HL-60/S4 treated with phorbol 12-myristate 13-acetate at 8.2 ng/mL for 4 days and 3 days (cell line): ENCODE results near the gene ACOT13.
"Not testable (repeated sequence)": the region's sequence is repeated elsewhere in the genome, so short reads cannot be mapped to it uniquely, and the experiment has no call there.

Experiments
- in situ Hi-C: fragments of 300-500 bp; cut with MboI; formaldehyde crosslinking; loops from 2 replicates; pipeline ENCODE4 v1.15.0; 2022; ENCODE audit warnings: low sequenced_read_pairs

Gene ACOT13

DNA sequence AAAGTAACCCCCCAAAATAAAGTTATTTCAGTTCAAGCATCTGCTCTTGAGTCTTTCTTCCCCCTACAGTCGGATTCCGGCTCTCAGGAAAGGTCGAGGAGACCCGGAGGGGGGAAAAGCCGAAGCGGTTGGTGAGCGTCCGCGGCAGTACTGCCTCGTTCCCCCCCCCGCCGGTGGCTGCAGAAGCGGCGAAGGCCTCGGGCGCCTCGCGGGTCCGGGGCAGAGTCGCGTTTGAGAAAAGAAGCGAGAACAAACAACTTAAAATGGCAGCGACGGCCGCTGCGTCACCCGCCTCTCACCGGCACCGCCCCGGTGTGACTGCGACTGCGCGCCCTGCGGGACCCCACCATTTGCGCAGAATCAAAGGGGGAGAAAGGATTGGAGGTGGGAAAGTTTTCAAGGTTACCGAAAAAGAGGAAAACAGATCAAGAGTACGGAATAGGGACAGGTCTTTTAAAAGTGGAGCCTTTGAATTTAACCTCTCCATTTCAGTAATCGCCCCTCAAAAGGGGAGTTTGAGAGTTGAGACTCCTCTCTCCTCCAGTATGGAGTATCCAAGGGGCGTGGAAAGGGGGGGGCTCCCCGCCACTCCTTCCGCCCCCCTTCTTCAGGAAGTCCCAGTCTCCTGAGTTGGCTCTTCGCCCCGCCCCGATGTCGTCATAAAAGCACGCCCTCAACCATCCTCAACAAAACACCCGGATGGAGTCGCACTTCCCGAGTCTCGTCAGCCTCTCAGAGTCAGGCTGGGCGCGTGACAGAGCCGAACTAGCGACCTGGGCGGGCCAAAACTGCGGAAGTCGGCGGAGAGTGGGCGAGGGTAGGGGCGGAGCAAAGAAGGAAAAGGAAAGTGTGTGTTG is 54.0 kb downstream of the ACOT13 start:
- in situ Hi-C loops, result no loop called here

DNA sequence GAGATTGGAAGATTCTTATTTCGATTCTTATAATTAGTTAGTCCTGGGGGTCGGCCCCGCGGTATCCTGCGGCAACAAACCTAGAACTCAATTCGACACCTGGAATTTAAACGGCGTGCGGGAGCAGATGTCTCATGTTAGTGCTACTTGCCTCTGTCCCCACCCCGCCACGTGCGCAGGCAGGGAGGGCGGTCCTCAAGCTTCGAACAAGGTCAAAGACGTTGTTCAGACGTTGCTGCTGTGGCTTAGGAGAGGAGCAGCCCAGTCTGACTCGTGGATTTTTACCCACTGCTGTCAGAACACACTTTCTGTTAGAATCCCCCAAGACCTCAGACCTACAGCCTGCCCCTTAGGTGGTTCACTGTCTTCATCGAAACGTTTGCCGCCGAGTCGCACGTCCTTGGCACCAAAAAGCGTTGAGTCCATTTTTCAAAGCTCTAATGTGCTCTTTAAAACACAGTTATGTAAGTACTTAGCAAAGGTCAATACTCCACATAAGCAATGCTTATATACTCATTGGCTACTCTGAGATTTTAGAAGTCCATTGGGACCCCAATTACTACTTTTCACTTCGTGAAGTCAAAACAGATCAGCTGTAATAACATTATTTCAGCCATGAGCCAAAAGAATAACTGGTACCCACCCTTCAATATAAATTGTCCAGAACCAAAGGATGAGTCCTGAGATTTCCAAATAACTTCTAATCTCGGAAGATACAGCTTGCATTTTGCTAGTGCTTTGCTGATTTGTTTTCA is 54.8 kb downstream of the ACOT13 start:
- in situ Hi-C loops, result no loop called here

DNA sequence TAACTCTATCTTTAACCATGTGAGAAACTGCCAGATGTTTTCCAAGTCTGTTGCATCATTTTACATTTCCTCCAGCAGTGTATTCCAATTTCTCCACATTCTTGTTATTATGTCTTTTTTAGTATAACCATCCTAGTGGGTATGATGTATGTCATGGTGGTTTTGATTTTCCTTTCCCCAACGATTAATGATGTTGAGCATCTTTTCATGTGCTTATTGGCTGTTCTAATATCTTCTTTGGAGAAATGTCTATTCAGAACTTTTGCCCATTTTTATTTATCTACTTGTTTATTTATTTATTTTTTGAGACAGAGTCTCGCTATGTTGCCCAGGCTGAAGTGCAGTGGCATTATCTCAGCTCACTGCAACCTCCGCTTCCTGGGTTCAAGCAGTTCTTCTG is 56.4 kb downstream of the ACOT13 start:
- in situ Hi-C loops, result no loop called here

DNA sequence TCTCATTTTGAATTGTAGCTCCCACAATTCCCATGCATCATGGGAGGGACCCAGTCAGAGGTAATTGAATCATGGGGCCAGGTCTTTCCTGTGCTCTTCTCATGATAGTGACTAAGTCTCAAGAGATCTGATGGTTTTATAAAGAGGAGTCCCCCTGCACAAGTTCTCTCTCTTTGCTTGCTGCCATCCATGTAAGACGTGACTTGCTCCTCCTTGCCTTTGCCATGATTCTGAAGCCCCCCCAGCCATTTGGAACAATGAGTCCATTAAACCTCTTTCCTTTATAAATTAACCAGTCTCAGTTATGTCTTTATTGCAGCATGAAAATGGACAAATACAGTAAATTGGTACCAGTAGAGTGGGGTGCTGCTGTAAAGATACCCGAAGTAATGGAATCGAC is 63.8 kb downstream of the ACOT13 start:
- in situ Hi-C loops, result not testable (repeated sequence)

DNA sequence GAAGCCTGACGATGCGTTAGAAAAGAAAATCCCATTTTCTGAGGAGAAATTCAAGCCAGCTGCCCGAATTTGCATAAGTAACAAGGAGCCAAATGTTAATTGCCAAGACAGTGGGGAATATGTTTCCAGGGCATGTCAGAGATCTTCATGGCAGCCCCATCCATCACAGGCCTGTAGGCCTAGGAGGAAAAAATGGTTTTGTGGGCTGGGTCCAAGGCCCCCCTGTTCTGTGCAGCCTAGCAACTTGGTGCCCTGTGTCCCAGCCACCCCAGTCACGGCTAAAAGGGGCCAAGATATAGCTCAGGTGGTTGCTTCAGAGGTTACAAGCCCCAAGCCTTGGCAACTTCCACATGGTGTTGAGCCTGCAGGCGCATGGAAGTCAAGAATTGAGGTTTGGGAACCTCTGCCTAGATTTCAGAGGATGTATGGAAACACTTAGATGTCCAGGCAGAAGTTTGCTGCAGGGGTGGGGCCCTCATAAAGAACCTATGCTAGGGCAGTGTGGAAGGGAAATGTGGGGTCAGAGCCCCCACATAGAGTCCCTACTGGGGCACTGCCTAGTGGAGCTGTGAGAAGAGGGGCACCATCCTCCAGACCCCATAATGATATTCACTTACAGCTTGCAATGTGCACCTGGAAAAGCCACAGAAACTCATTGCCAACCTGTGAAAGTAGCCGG is 64.7 kb downstream of the ACOT13 start:
- in situ Hi-C loops, result not testable (repeated sequence)

DNA sequence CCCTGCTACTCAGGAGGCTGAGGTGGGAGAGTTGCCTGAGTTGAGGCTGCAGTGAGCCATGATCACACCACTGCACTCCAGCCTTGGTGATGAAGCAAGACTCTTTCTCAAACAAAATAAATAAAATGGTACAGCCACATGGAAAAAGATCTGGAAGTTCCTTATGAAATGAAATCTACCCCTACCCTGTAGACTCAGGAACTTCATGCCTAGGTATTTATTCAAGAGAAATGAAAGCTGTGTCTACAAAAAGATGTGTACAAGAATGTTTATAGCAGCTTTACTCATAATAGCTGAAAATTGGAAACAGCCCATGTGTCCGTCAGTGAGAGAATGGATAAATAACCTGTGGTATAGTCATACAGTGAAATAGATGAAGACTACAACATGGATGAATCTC is 67.3 kb downstream of the ACOT13 start:
- in situ Hi-C loops, result no loop called here

DNA sequence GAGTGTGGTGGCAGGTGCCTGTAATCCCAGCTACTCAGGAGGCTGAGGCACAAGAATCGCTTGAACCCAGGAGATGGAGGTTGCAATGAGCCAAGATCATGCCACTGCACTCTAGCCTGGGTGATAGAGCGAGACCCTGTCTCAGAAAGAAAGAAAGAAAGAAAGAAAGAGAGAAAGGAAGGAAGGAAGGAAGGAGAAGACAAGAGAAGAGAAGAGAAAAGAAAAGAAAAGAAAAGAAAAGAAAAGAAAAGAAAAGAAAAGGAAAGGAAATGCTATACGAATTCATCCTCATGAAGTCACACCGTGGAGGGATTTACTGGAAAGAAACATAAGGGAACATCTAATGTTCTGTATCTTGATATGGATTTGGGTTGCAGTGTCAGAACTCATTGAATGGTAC is 67.8 kb downstream of the ACOT13 start:
- in situ Hi-C loops, result not testable (repeated sequence)

DNA sequence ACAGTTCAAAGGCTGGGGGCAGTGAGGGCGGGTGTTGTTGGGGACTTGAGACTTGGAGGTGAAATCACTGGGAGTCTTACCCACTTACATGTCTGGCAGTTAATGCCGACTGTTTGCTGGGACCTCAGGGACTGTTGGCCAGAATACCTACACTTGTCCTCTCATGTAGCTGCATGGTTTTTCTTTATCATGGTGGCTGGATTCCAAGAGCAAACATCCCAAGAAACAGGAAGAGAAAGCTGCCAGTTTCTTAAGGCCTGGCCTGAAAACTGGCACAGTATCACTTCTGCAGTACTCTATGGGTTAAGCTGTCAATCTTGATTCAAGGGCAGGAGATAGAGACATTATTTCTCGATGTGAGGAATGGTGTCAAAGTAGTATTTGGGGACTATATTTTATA is 71.9 kb downstream of the ACOT13 start:
- in situ Hi-C loops, result no loop called here

DNA sequence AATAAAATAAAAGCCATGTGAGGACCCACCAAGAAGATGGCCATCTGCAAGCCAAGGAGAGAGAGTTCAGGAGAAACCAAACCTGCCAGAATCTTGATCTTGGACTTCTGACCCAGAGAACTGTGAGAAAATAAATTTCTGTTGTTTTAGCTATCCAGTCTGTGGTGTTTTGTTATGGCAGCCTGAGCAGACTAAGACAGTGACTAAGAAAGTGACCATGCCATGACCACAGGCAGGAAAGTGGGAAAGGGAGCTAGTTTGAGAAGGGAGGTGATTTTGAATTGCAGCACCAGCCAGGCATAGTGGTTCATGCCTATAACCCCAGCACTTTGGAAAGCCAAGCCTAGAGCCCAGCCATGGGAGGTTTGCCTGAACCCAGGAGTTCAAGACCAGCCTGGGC is 74.0 kb downstream of the ACOT13 start:
- in situ Hi-C loops, result no loop called here

DNA sequence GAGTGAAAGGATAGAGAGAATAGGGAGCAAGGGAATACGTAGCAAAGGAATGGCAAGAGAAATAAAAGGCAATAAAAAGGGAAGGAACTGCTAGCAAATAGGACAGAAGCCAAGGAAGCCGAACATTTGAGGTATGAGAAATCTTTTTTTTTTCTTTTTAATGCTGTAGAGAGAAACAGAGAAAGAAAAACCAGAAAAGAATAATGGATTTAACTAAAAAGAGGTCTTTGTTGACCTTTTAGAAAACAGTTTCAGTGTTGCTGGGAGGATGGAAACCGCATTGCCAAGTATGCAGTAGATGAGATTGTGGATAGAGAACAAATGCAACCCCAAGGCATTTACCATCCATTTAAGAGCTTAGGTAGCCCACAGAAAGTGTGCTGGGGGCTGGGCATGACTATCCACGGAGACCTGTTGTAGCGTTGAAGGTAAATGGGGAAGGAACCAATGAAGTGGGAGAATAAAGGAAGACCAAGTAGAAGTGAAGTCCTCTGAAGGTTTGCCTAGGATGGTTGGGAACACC is 75.4 kb downstream of the ACOT13 start:
- in situ Hi-C loops, result no loop called here

DNA sequence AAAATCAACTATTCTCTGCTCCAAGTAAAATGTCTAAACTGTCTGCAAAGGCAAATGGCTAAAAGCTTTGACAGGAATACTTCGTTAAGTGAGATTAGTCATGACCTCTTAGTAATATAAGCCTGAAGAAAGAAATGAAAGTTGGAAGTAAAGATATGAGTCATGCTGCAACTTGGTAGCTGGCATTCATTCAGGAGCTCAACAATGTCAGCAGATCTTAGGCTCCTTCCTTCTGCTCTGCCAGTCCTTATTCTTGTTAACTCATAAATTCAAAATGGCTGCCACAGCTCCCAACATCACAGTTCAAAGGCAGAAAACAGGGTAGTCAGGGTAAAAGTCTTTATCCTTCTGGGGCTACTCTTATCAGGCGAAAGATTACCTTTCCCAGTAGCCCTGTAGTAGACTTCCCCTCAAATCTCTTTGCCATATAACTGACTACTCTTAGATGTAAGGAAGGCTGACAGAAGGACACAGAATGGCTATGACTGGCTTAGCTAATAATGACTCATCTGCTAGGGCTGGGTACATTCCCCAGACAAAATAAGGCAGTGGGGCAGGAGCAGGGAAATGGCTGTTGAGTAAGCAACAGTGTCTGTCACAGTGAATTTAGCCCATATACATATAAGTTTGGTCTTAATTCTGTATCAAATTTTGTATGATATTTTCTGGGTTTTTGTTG is 76.5 kb downstream of the ACOT13 start:
- in situ Hi-C loops, result no loop called here

DNA sequence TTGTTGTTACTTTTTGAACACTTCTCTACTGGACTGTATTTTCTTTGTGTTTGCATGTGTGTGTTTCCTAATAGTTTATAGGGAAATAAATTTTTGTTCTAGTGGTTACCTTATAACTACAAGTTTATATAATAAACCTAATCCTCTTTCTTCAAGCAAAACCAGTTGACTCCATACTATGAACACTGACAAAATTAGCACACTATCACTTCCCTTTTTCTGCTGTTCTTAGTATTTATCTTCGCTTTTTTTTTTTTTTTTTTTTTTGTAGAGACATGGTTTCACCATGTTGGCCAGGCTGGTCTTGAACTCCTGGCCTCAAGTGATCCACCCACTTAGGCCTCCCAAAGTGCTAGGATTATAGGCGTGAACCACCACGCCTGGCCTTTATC is 77.1 kb downstream of the ACOT13 start:
- in situ Hi-C loops, result no loop called here

DNA sequence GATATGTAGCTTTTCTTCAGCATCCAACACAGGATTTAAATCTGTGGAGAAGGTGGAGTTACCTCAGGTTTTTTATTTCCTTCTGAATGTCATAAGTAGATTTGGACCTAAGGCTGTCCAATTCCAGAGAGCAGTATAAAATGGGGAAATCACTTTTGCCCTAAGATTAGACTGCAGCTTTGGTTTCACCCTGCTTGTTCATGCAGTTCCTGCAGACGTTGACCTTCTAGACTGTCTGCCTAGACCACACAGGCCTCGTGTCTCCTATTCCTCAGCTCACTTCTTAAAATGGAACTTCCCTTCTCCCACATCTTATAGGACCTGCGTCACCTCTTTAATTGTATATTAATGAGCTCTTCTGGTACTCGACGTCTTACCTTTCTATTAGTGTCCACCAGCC is 78.0 kb downstream of the ACOT13 start:
- in situ Hi-C loops, result no loop called here

DNA sequence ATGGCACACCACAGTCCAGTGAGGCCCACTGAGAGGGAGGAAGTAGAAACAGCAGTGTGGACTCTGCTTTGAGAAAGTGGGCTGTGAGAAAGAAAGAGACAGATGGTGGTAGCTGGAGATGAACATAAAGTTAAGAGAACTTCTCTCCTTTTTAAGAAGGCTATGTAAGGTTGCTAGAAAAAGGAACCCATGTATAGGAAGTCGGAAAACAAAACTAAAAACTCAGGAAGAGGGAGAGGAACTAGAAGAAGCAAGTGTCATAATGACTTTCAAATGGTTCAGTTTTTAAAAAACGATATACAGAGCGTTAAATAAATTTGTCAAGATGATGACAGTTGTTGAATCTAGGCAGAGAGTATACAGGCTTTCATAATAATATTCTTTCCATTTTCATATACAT is 82.4 kb downstream of the ACOT13 start:
- in situ Hi-C loops, result no loop called here

DNA sequence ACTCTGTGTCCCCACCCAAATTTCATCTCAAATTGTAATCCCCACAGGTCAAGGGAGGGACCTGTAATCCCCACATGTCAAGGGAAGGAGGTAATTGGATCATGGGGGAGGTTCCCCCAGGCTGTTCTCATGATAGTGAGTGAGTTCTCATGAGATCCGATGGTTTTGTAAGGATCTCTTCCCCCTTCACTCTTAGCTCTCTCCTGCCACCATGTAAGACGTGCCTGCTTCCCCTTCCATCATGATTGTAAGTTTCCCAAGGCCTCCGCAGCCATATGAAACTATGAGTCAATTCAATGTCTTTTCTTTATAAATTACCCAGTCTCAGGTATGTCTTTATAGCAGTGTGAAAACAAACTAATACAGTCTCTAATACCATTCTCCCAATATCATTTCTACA is 84.0 kb downstream of the ACOT13 start:
- in situ Hi-C loops, result not testable (repeated sequence)

DNA sequence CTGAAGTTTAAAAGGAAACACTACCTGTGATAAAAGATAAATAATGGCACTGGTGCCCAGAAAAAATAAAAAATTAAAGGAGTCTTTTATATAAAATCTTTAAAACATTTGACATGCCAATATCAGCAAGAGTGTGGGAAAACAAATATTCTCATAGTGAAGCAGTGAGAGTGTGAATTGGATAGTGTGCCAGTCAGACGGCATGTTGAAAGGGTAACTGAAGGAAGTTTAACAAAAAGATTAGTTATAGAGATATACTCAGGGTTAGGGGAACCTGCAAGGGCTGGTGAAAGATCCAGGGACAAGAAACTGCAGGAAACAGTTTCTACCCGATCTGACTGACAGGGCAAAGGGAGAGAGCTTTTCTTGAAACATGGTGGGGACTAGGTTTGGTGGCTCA is 85.6 kb downstream of the ACOT13 start:
- in situ Hi-C loops, result no loop called here

DNA sequence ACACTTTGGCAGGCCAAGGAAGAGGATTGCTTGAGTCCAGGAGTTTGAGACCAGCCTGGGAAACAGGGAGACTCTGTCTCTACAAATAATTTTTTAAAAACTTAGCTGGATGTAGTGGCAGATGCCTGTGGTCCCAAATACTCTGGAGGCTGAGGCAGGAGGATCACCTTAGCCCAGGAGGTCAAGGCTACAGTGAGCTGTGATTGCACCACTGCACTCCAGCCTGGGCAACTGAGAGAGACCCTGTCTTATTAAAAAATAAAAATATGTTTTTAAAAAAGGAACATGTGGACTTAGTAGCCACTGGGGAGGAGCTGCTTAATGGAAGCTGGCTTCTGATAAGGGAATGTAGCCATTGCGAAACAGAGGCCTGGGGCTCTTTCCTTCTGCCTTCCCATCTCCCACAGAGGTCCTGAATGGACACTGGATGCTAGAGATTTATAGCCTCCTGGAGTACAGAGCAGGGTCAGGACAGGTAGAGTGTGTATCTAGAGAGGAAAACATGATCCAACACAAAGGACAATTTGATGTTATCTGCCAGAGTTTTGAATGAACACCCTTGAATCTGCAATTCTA is 86.1 kb downstream of the ACOT13 start:
- in situ Hi-C loops, result no loop called here

DNA sequence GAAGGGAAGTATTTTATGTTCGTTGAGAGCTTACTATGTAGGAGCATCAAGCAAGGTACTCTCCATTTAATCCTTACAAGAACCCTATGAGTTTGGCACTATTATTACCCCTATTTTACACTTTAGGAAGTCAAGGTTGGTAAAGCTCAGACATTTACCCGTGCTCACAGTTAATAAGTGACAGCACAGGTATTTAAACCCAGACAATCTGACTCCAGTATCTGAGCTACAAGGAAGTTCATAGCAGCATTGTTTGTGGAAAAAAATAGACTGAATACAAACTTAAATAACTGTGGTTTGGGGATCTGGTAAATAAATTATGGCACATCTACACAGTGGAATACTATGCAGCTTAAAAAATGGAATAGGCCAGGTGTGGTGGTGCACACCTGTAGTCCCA is 86.7 kb downstream of the ACOT13 start:
- in situ Hi-C loops, result no loop called here

DNA sequence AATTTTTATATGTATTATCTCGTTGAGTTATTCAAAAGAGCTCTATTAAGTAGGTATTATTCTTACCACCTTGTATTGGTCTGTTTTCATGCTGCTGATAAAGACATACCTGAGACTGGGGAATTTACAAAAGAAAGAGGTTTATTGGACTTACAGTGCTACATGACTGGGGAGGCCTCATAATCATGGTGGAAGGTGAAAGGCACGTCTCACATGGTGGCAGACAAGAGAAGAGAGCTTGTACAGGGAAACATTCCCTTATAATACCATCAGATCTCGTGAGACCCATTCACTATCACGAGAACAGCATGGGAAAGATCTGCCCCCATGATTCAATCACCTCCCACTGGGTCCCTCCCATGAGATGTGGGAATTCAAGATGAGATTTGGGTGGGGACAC is 87.5 kb downstream of the ACOT13 start:
- in situ Hi-C loops, result not testable (repeated sequence)
